H9 (cell line): ENCODE results near the gene TRNAU1AP. TPM values are rescaled to one million over a fixed set of nuclear protein-coding genes. Genes with fewer than 3 reads are reported as not detected.
"Not testable (repeated sequence)": the region's sequence is repeated elsewhere in the genome, so short reads cannot be mapped to it uniquely, and the experiment has no call there.

Source experiments
- DNase-seq: peaks from one replicate; pipeline ENCODE4 v3.0.0-alpha.2; 2017
- H2AFZ ChIP-seq: one replicate; pipeline ENCODE4 v1.6.1; 2013; ENCODE audit warnings: mild to moderate bottlenecking, low read length, control low read depth, moderate library complexity
- H2AK5ac ChIP-seq: 2 replicates; pipeline ENCODE4 v1.6.1; 2013; ENCODE audit warnings: low read length, control low read depth, mixed read lengths; ENCODE audit not compliant: insufficient read length
- H2BK120ac ChIP-seq: one replicate; pipeline ENCODE4 v1.6.1; 2013; ENCODE audit warnings: low read depth, mild to moderate bottlenecking, low read length, control low read depth, inconsistent platforms; ENCODE audit not compliant: poor library complexity, severe bottlenecking
- H2BK12ac ChIP-seq: 2 replicates; pipeline ENCODE4 v1.6.1; 2013; ENCODE audit warnings: low read length, control low read depth, mixed read lengths, low read depth; ENCODE audit not compliant: insufficient read length
- H2BK15ac ChIP-seq: 2 replicates; pipeline ENCODE4 v1.6.1; 2013; ENCODE audit warnings: low read depth, low read length, control low read depth
- H2BK20ac ChIP-seq: one replicate; pipeline ENCODE4 v1.6.1; 2013; ENCODE audit warnings: low read depth, mild to moderate bottlenecking, low read length, control low read depth, inconsistent platforms; ENCODE audit not compliant: poor library complexity, severe bottlenecking
- H2BK5ac ChIP-seq: 2 replicates; pipeline ENCODE4 v1.6.1; 2013; ENCODE audit warnings: low read length, control low read depth, mixed read lengths; ENCODE audit not compliant: insufficient read length
- H3K14ac ChIP-seq: 2 replicates; pipeline ENCODE4 v1.6.1; 2013; ENCODE audit warnings: low read length, control low read depth; ENCODE audit not compliant: insufficient read depth
- H3K18ac ChIP-seq: 2 replicates; pipeline ENCODE4 v1.6.1; 2013; ENCODE audit warnings: low read depth, mild to moderate bottlenecking, mixed read lengths, low read length, control low read depth; ENCODE audit not compliant: insufficient read length
- H3K23ac ChIP-seq: 2 replicates; pipeline ENCODE4 v1.6.1; 2013; ENCODE audit warnings: low read length, control low read depth, mixed read lengths, low read depth; ENCODE audit not compliant: insufficient read length
- H3K23me2 ChIP-seq: 2 replicates; pipeline ENCODE4 v1.6.1; 2013; ENCODE audit warnings: low read depth, mild to moderate bottlenecking, mixed read lengths, low read length, control low read depth; ENCODE audit not compliant: insufficient read length, poor library complexity, severe bottlenecking
- H3K27ac ChIP-seq: 2 replicates; pipeline ENCODE4 v1.5.1; 2013; ENCODE audit warnings: low read length, control low read depth, mixed read lengths, low read depth; ENCODE audit not compliant: insufficient read length
- H3K27me3 ChIP-seq: 2 replicates; pipeline ENCODE4 v1.6.1; 2013; ENCODE audit warnings: low read length, control low read depth, inconsistent platforms; ENCODE audit not compliant: insufficient read depth
- H3K4ac ChIP-seq: 2 replicates; pipeline ENCODE4 v1.6.1; 2013; ENCODE audit warnings: low read depth, mild to moderate bottlenecking, control low read depth, inconsistent platforms, low read length, moderate library complexity
- H3K4me1 ChIP-seq: 2 replicates; pipeline ENCODE4 v1.6.1; 2013; ENCODE audit warnings: low read length, control low read depth, inconsistent platforms; ENCODE audit not compliant: insufficient read depth
- H3K4me2 ChIP-seq: 2 replicates; pipeline ENCODE4 v1.6.1; 2013; ENCODE audit warnings: low read length, control low read depth, mixed read lengths; ENCODE audit not compliant: insufficient read length, insufficient read depth
- H3K56ac ChIP-seq: 2 replicates; pipeline ENCODE4 v1.6.1; 2013; ENCODE audit warnings: low read depth, mild to moderate bottlenecking, mixed read lengths, low read length, control low read depth; ENCODE audit not compliant: insufficient read length
- H3K79me1 ChIP-seq: 2 replicates; pipeline ENCODE4 v1.6.1; 2013; ENCODE audit warnings: low read depth, mild to moderate bottlenecking, moderate library complexity, low read length, control low read depth, inconsistent platforms; ENCODE audit not compliant: insufficient read depth, poor library complexity, severe bottlenecking
- H3K79me2 ChIP-seq: 2 replicates; pipeline ENCODE4 v1.6.1; 2013; ENCODE audit warnings: low read length, control low read depth, inconsistent platforms; ENCODE audit not compliant: insufficient read depth
- H3K9ac ChIP-seq: 2 replicates; pipeline ENCODE4 v1.6.1; 2013; ENCODE audit warnings: low read length, control low read depth, mixed read lengths; ENCODE audit not compliant: insufficient read length; ENCODE audit errors: extremely low read depth
- H3K9me3 ChIP-seq: one replicate; pipeline ENCODE4 v1.6.1; 2013; ENCODE audit warnings: low read depth, low read length, inconsistent platforms; ENCODE audit not compliant: control insufficient read depth
- H3T11ph ChIP-seq: one replicate; pipeline ENCODE4 v1.6.1; 2013; ENCODE audit warnings: mild to moderate bottlenecking, low read length, control low read depth, inconsistent platforms
- H4K20me1 ChIP-seq: one replicate; pipeline ENCODE4 v1.6.1; 2013; ENCODE audit not compliant: control insufficient read depth, insufficient read length, insufficient read depth
- H4K5ac ChIP-seq: 2 replicates; pipeline ENCODE4 v1.6.1; 2013; ENCODE audit warnings: low read depth, mild to moderate bottlenecking, mixed read lengths, low read length, control low read depth; ENCODE audit not compliant: insufficient read length
- H4K8ac ChIP-seq: replicated peaks from 2 replicates; pipeline ENCODE4 v1.6.1; 2013; ENCODE audit warnings: low read length, control low read depth, mixed read lengths, low read depth; ENCODE audit not compliant: insufficient read length
- H4K91ac ChIP-seq: 2 replicates; pipeline ENCODE4 v1.6.1; 2013; ENCODE audit warnings: low read depth, mild to moderate bottlenecking, moderate library complexity, mixed read lengths, low read length, control low read depth; ENCODE audit not compliant: insufficient read length
- H3K27ac Mint-ChIP-seq, 3 experiments: 2 replicates in 2 of 3; 3 replicates in 1 of 3; pipeline ENCODE4 v1.8.0; 2020 to 2021; ENCODE audit warnings: mixed read lengths in 3 of 3, mild to moderate bottlenecking in 1 of 3, moderate library complexity in 1 of 3
- H3K27me3 Mint-ChIP-seq: 2 replicates; pipeline ENCODE4 v1.8.0; 2021; ENCODE audit warnings: low read depth, mild to moderate bottlenecking, moderate library complexity, mixed read lengths
- H3K36me3 Mint-ChIP-seq, 3 experiments: 2 replicates in 2 of 3; 3 replicates in 1 of 3; pipeline ENCODE4 v1.8.0; 2020 to 2021; ENCODE audit warnings: low read depth in 3 of 3, mixed read lengths in 3 of 3; ENCODE audit not compliant: insufficient read depth in 1 of 3
- H3K4me1 Mint-ChIP-seq, 2 experiments: 2 replicates each; pipeline ENCODE4 v1.8.0; 2020; ENCODE audit warnings: mixed read lengths in 2 of 2
- H3K4me3 Mint-ChIP-seq, 2 experiments: 2 replicates in 1 of 2; 3 replicates in 1 of 2; pipeline ENCODE4 v1.8.0; 2020 to 2021; ENCODE audit warnings: mild to moderate bottlenecking in 2 of 2, mixed read lengths in 2 of 2, moderate library complexity in 1 of 2
- H3K9me3 Mint-ChIP-seq, 2 experiments: 2 replicates in 1 of 2; 3 replicates in 1 of 2; pipeline ENCODE4 v1.8.0; 2020; ENCODE audit warnings: mild to moderate bottlenecking in 2 of 2, mixed read lengths in 2 of 2, moderate library complexity in 1 of 2
- CTCF ChIP-seq: fragments of 200-600 bp; sonication (generic); conservative IDR thresholded peaks from 3 replicates; pipeline ENCODE4 v1.8.0; 2021; ENCODE audit warnings: antibody characterized with exemption, mild to moderate bottlenecking
- whole genome bisulfite sequencing: extraction: QIAGEN DNeasy Blood & Tissue Kit; methylation state at CpG from one replicate; pipeline ENCODE4 v1.1.7; 2013; ENCODE audit warnings: missing lambda C conversion rate, low lambda C conversion rate, mixed read lengths; ENCODE audit not compliant: insufficient read length; ENCODE audit errors: extremely low coverage; 5-methylcytosine and 5-hydroxymethylcytosine counted together
- total RNA-seq: library from RNA; stranded (reverse); gene quantifications from 2 replicates; pipeline ENCODE4 v1.2.1, GENCODE V29; 2021

Gene TRNAU1AP
- total RNA-seq, 1 experiment from 2014 or later = 45.0 TPM

- Mint-ChIP-seq H3K27me3 (peaks cover 7% of the 10 kb centered on the region), H3K4me1 (peaks cover 36 to 44% of the 10 kb centered on the region in 2 experiments), H3K36me3 (peaks cover 0 to 11% (median 4%) of the 10 kb centered on the region in 3 experiments; a peak in 3 of 7 replicates), H3K9me3 (no peaks in the 10 kb centered on the region), H3K4me3 (peak overlapping the region in 1 of 2 experiments; percentile 55; a peak in 3 of 5 replicates), H3K27ac (peak overlapping the region; percentile 61 to 87 (median 84))
- no CpG with 5 or more reads among the region's 10 CpGs for WGBS
- H3K14ac ChIP-seq = no peak overlapping the region
- no peak overlapping the region for H4K91ac ChIP-seq
- no peak overlapping the region for H2BK20ac ChIP-seq
- no peak overlapping the region for H4K8ac ChIP-seq
- TF ChIP-seq CTCF = no peak
- H3K9ac ChIP-seq = no peak overlapping the region
- no peak overlapping the region for H2AK5ac ChIP-seq
- no peaks in the 10 kb centered on the region for H3K9me3 ChIP-seq
- H3K4ac ChIP-seq = no peak overlapping the region
- no peak overlapping the region for H2BK12ac ChIP-seq
- H3K56ac ChIP-seq = no peak overlapping the region
- no peak overlapping the region for H3K23ac ChIP-seq
- no peak for DNase-seq
- H3K79me2 ChIP-seq = no peaks in the 10 kb centered on the region
- peaks cover 3% of the 10 kb centered on the region; the same call in 1 of the 2 replicates for H3K4me1 ChIP-seq
- no peaks in the 10 kb centered on the region for H4K20me1 ChIP-seq
- peaks cover 5% of the 10 kb centered on the region for H3K23me2 ChIP-seq
- no peak overlapping the region for H2AFZ ChIP-seq
- H4K5ac ChIP-seq = no peak overlapping the region
- H3K27me3 ChIP-seq = no peaks in the 10 kb centered on the region
- H3K18ac ChIP-seq = no peak overlapping the region
- no peak overlapping the region for H2BK5ac ChIP-seq
- no peak overlapping the region for H3T11ph ChIP-seq
- H2BK120ac ChIP-seq = no peak overlapping the region
- H3K27ac ChIP-seq = no peak overlapping the region
- no peaks in the 10 kb centered on the region for H3K79me1 ChIP-seq
- H2BK15ac ChIP-seq = no peak overlapping the region
- no peak overlapping the region for H3K4me2 ChIP-seq
Observed at GRCh38 chr1:28595412-28596191, 42.7 kb downstream of the TRNAU1AP start.

DNA sequence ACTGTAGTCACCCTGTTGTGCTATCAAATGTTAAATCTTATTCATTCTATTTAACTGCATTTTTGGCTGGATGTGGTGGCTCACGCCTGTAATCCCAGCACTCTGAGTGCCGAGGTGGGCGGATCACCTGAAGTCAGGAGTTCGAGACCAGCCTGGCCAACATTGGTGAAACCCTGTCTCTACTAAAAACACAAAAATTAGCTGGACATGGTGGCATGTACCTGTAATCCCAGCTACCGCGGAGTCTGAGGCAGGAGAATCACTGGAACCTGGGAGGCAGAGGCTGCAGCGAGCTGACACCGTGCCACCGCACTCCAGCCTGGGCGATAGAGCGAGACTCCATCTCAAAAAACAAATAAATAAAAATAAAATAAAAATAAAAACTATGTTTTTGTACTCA lies 43.4 kb downstream of the TRNAU1AP start:
- not testable (repeated sequence) for H3K79me2 ChIP-seq, DNase-seq, H2BK120ac ChIP-seq, H2BK5ac ChIP-seq, H3K9me3 ChIP-seq, H3K9ac ChIP-seq, H3K23me2 ChIP-seq, H3K4ac ChIP-seq, H3K4me2 ChIP-seq, H2BK20ac ChIP-seq, H3K4me3 Mint-ChIP-seq, H3K79me1 ChIP-seq, H4K5ac ChIP-seq, H2BK12ac ChIP-seq, H3K14ac ChIP-seq, H3K9me3 Mint-ChIP-seq, H2AK5ac ChIP-seq, H3K18ac ChIP-seq, H3K27ac ChIP-seq, H3K23ac ChIP-seq, H4K91ac ChIP-seq, H4K20me1 ChIP-seq, H2AFZ ChIP-seq, H3K4me1 ChIP-seq, H2BK15ac ChIP-seq, H3K56ac ChIP-seq, H3K27me3 Mint-ChIP-seq, H4K8ac ChIP-seq, H3T11ph ChIP-seq, H3K27me3 ChIP-seq
- WGBS = no CpG with 5 or more reads among the region's 11 CpGs
- H3K27ac Mint-ChIP-seq = peak overlapping the region in 2 of 3 experiments; percentile 34 to 51; a peak in 1 of 7 replicates
- peaks cover 0 to 12% (median 4%) of the 10 kb centered on the region in 3 experiments; a peak in 3 of 7 replicates for H3K36me3 Mint-ChIP-seq
- H3K4me1 Mint-ChIP-seq = peaks cover 36 to 44% of the 10 kb centered on the region in 2 experiments
